Left lung (tissue), 10 donors: Measurements from ENCODE around the gene ARHGDIG. TPM values are rescaled to one million over a fixed set of nuclear protein-coding genes. Genes with fewer than 3 reads are reported as not detected.

Source experiments
- ATAC-seq: fragments of 200-7000 bp; cut with Tn5 transposase; one replicate; pipeline ENCODE4 v1.9.1; 2020; ENCODE audit warnings: moderate library complexity
- DNase-seq, 4 donors: peaks; one replicate each; pipeline ENCODE4 v3.0.0-alpha.2; 2013 to 2020
- H3K27ac ChIP-seq, 2 donors: fragments of 200-600 bp; sonication (generic) in 1 of 2; one replicate each; pipeline versions ENCODE4 v1.5.0 to v1.8.0; 2020 to 2021
- H3K27me3 ChIP-seq, 2 donors: fragments of 200-600 bp; sonication (generic) in 1 of 2; one replicate each; pipeline versions ENCODE4 v1.5.0 to v1.8.0; 2020 to 2021
- H3K36me3 ChIP-seq, 2 donors: fragments of 200-600 bp; sonication (generic) in 1 of 2; one replicate each; pipeline versions ENCODE4 v1.5.0 to v1.8.0; 2020 to 2021
- H3K4me1 ChIP-seq, 2 donors: fragments of 200-600 bp; one replicate each; pipeline ENCODE4 v1.8.0; 2021
- H3K4me3 ChIP-seq, 2 donors: fragments of 200-600 bp; sonication (generic) in 1 of 2; one replicate each; pipeline versions ENCODE4 v1.5.0 to v1.8.0; 2020 to 2021; ENCODE audit warnings: mild to moderate bottlenecking in 1 of 2
- H3K9me3 ChIP-seq, 2 donors: fragments of 200-600 bp; sonication (generic) in 1 of 2; one replicate each; pipeline versions ENCODE4 v1.5.0 to v1.8.0; 2020 to 2021
- intact Hi-C, 2 donors: fragments of 100-400 bp; cut with DNase I; formaldehyde crosslinking; loops; one replicate each; pipeline versions ENCODE4 v1.11.2 to v1.14.2; 2022
- polyA plus RNA-seq, 6 donors: library from polyadenylated mRNA; unstranded; fragments of 120-200 nt; gene quantifications; one replicate each; pipeline ENCODE4 v1.2.1, GENCODE V29; 2013; ENCODE audit not compliant: insufficient read length in 6 of 6
- total RNA-seq, 2 donors: library from RNA; stranded (reverse); fragmentation: NEBNext Ultra II Directional; extraction: Animal tissue kit (Norgen Biotek cat#: 25700); gene quantifications; one replicate each; pipeline ENCODE4 v1.2.1, GENCODE V29; 2021
- TF ChIP-seq, protein P1 (sequence below), 2 donors: fragments of 200-600 bp; sonication (generic) in 1 of 2; IDR thresholded peaks; one replicate each; pipeline versions ENCODE4 v1.5.0 to v1.8.0; 2021; ENCODE audit warnings: antibody characterized with exemption in 2 of 2
- donor health status: DM: no; HTN: yes; CAD: no.
- donor health status: DM: no; HTN: no; CAD: no.

The ARHGDIG gene
- total and polyA plus RNA-seq, 8 donors: 0.52 to 2.6 (median 1.0) TPM; not detected in 1

- no peaks in the 10 kb centered on the region for H3K36me3 ChIP-seq
- H3K9me3 ChIP-seq: no peaks in the 10 kb centered on the region
- intact Hi-C loops: no loop called here
- H3K4me1 ChIP-seq: peaks cover 6 to 13% of the 10 kb centered on the region in 2 donors
- TF ChIP-seq, protein P1, sequence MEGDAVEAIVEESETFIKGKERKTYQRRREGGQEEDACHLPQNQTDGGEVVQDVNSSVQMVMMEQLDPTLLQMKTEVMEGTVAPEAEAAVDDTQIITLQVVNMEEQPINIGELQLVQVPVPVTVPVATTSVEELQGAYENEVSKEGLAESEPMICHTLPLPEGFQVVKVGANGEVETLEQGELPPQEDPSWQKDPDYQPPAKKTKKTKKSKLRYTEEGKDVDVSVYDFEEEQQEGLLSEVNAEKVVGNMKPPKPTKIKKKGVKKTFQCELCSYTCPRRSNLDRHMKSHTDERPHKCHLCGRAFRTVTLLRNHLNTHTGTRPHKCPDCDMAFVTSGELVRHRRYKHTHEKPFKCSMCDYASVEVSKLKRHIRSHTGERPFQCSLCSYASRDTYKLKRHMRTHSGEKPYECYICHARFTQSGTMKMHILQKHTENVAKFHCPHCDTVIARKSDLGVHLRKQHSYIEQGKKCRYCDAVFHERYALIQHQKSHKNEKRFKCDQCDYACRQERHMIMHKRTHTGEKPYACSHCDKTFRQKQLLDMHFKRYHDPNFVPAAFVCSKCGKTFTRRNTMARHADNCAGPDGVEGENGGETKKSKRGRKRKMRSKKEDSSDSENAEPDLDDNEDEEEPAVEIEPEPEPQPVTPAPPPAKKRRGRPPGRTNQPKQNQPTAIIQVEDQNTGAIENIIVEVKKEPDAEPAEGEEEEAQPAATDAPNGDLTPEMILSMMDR (IDR thresholded peaks at IDR 0.05): no peak
- peaks cover 17 to 73% of the 10 kb centered on the region in 2 donors for H3K27me3 ChIP-seq
- H3K4me3 ChIP-seq: no peak overlapping the region
- no peak overlapping the region for H3K27ac ChIP-seq
- DNase-seq: no peak
- no peak for ATAC-seq
Measured at GRCh38 chr16:280991-281659, 734 bp downstream of the ARHGDIG start.

DNA sequence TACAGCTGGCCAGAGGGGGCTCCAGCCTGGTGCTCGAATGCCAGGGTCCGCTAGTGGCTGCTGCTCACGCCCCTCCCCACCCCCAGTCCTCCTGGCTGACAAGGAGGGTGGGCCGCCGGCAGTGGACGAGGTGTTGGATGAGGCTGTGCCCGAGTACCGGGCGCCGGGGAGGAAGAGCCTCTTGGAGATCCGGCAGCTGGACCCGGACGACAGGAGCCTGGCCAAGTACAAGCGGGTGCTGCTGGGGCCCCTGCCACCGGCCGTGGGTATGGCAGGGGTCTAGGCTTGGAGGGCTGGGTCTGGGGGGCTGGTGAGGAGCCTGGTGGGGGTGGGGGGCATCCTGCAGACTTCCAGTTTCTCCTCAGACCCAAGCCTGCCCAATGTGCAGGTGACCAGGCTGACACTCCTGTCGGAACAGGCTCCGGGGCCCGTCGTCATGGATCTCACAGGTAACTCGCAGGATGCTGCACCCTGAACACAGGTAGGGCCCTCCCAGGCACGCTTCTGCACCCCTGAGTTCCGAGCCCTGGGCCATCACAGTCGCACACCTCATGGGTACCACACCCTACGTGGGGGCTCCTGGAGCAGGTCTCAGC, 1.4 kb downstream of the ARHGDIG start:
- intact Hi-C loops: no loop called here
- no peaks in the 10 kb centered on the region for H3K9me3 ChIP-seq
- TF ChIP-seq, protein P1 (IDR thresholded peaks at IDR 0.05): no peak
- peaks cover 0 to 5% of the 10 kb centered on the region in 2 donors for H3K36me3 ChIP-seq
- H3K27me3 ChIP-seq: peaks cover 17 to 66% of the 10 kb centered on the region in 2 donors
- peaks cover 6 to 9% of the 10 kb centered on the region in 2 donors for H3K4me1 ChIP-seq
- H3K27ac ChIP-seq: no peak overlapping the region
- no peak overlapping the region for H3K4me3 ChIP-seq
- DNase-seq: no peak
- no peak for ATAC-seq

DNA sequence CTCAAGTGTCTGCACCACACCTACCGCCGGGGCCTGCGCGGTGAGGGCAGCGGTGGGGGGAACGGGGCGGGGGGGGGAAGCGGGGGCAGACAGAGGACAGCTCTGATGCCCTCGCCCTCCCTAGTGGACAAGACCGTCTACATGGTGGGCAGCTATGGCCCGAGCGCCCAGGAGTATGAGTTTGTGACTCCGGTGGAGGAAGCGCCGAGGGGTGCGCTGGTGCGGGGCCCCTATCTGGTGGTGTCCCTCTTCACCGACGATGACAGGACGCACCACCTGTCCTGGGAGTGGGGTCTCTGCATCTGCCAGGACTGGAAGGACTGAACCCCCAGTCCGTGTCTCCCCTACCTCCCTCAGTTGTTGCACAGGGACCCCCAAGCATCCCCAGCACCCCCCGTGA, 2.1 kb downstream of the ARHGDIG start:
- TF ChIP-seq, protein P1 (IDR thresholded peaks at IDR 0.05): no peak
- Histone ChIP-seq H3K27ac (no peak overlapping the region), H3K9me3 (no peaks in the 10 kb centered on the region), H3K36me3 (peaks cover 0 to 12% of the 10 kb centered on the region in 2 donors), H3K4me3 (no peak overlapping the region), H3K4me1 (peaks cover 6 to 9% of the 10 kb centered on the region in 2 donors), H3K27me3 (peaks cover 17 to 59% of the 10 kb centered on the region in 2 donors)
- ATAC-seq: no peak
- DNase-seq: no peak
- intact Hi-C loops: no loop called here

- intact Hi-C loops: no loop called here
Measured at GRCh38 chr16:283033-283805, 2.8 kb downstream of the ARHGDIG start, which contains the start of gene PDIA2. TSS of gene PDIA2 (plus strand) at chr16:283164. CDS start at chr16:283170, 6 bp downstream.

More at GRCh38 chr16:283033-283805, 2.8 kb downstream of the ARHGDIG start, which contains the start of gene PDIA2:
- ATAC-seq (no peak), DNase-seq (no peak)
- Histone ChIP-seq H3K4me3 (no peak within 1 kb of the TSS), H3K27ac (no peak within 1 kb of the TSS), H3K27me3 (peaks cover 17 to 52% of the 10 kb centered on the region in 2 donors), H3K9me3 (no peaks in the 10 kb centered on the region), H3K36me3 (peaks cover 0 to 19% of the 10 kb centered on the region in 2 donors), H3K4me1 (peaks cover 6 to 9% of the 10 kb centered on the region in 2 donors)
- TF ChIP-seq, protein P1 (IDR thresholded peaks at IDR 0.05): no peak
